ACHN (cell line): ENCODE results near the gene NCK1.
"Not testable (repeated sequence)": the region's sequence is repeated elsewhere in the genome, so short reads cannot be mapped to it uniquely, and the experiment has no call there.

Experiments used
- DNase-seq: peaks from one replicate; pipeline ENCODE4 v3.0.0-alpha.2; 2015
- in situ Hi-C: cut with HindIII; loops from 2 replicates; pipeline ENCODE4 v1.10.0; 2017; ENCODE audit warnings: low sequenced_read_pairs, low pct_ligation_motif_present, low pct_unique_long_range_greater_than_20kb

Gene NCK1

GRCh38 chr3:136858381-136858780 lies 3.6 kb upstream of the NCK1 start:
- no peak for DNase-seq
- in situ Hi-C loops = no loop called here

GRCh38 chr3:136860541-136860940 lies 1.5 kb upstream of the NCK1 start:
- DNase-seq = no peak
- in situ Hi-C loops = no loop called here

- peak; percentile 62 for DNase-seq
- in situ Hi-C loops = no loop called here
Measured at GRCh38 chr3:136862617-136863322, 762 bp downstream of the NCK1 start.

- in situ Hi-C loops = no loop called here
- no peak for DNase-seq
Measured at GRCh38 chr3:136869282-136869681, 7.3 kb downstream of the NCK1 start.

GRCh38 chr3:136872258-136872657 lies 10.2 kb downstream of the NCK1 start:
- in situ Hi-C loops = not testable (repeated sequence)

GRCh38 chr3:136879510-136879909 lies 17.5 kb downstream of the NCK1 start:
- DNase-seq, in situ Hi-C loops: not testable (repeated sequence)

More at GRCh38 chr3:136872258-136872657, 10.2 kb downstream of the NCK1 start:
- DNase-seq = not testable (repeated sequence)

GRCh38 chr3:136882571-136882970 lies 20.6 kb downstream of the NCK1 start:
- in situ Hi-C loops = no loop called here
- no peak for DNase-seq

- DNase-seq = no peak
- in situ Hi-C loops = no loop called here
Measured at GRCh38 chr3:136883967-136884720, 22.1 kb downstream of the NCK1 start.

GRCh38 chr3:136885357-136886213 lies 23.6 kb downstream of the NCK1 start:
- in situ Hi-C loops = no loop called here

GRCh38 chr3:136889947-136890346 lies 27.9 kb downstream of the NCK1 start:
- in situ Hi-C loops = no loop called here
- DNase-seq = no peak

More at GRCh38 chr3:136885357-136886213, 23.6 kb downstream of the NCK1 start:
- DNase-seq = no peak

GRCh38 chr3:136891934-136892855 lies 30.2 kb downstream of the NCK1 start:
- no peak for DNase-seq
- in situ Hi-C loops = no loop called here

GRCh38 chr3:136893848-136894443 lies 31.9 kb downstream of the NCK1 start:
- DNase-seq = no peak
- in situ Hi-C loops = no loop called here

- in situ Hi-C loops, DNase-seq: not testable (repeated sequence)
Measured at GRCh38 chr3:136897171-136897570, 35.2 kb downstream of the NCK1 start.

GRCh38 chr3:136898549-136898948 lies 36.5 kb downstream of the NCK1 start:
- DNase-seq = no peak
- in situ Hi-C loops = no loop called here

- in situ Hi-C loops = no loop called here
- no peak for DNase-seq
Measured at GRCh38 chr3:136898954-136899353, 36.9 kb downstream of the NCK1 start.

- no peak for DNase-seq
- in situ Hi-C loops = no loop called here
Measured at GRCh38 chr3:136899622-136900158, 37.7 kb downstream of the NCK1 start.

- not testable (repeated sequence) for DNase-seq
Measured at GRCh38 chr3:136900694-136901093, 38.7 kb downstream of the NCK1 start.

More at GRCh38 chr3:136900694-136901093, 38.7 kb downstream of the NCK1 start:
- in situ Hi-C loops = not testable (repeated sequence)
